B cell (primary cell): ENCODE measurements around the gene FRMD4B. TPM values are rescaled to one million over a fixed set of nuclear protein-coding genes. Genes with fewer than 3 reads are reported as not detected.

Experiments
- ATAC-seq: fragments of 200-7000 bp; cut with Tn5 transposase; one replicate; pipeline ENCODE4 v1.10.0; 2021; ENCODE audit warnings: low read depth, mild to moderate bottlenecking, moderate number of reproducible peaks, moderate library complexity
- CTCF ChIA-PET: fragments of 350-600 bp; sonication (Branson Sonifier 250); formaldehyde crosslinking; loops from one replicate; lab custom pipeline; 2021; ENCODE audit warnings: antibody characterized with exemption, inconsistent platforms; lab: Charles Lee
- POLR2A ChIA-PET: fragments of 350-600 bp; sonication (Branson Sonifier 250); formaldehyde crosslinking; loops from one replicate; lab custom pipeline; 2021; ENCODE audit warnings: antibody characterized with exemption; lab: Charles Lee
- DNase-seq: peaks from one replicate; pipeline ENCODE4 v3.0.0; 2013
- H2AFZ ChIP-seq: 2 replicates; pipeline ENCODE4 v1.6.1; 2012; ENCODE audit warnings: mild to moderate bottlenecking, low read depth, low read length; ENCODE audit not compliant: insufficient read depth, poor library complexity, severe bottlenecking
- H3K27ac ChIP-seq, 2 donors: 1 replicate in 1 of 2; 2 replicates in 1 of 2; pipeline ENCODE4 v1.5.1; 2012 to 2013; ENCODE audit warnings: low read length in 2 of 2, mild to moderate bottlenecking in 2 of 2, moderate library complexity in 1 of 2
- H3K27me3 ChIP-seq, 4 experiments: fragments of 200-600 bp in 1 of 4; sonication (generic) in 1 of 4; replicated peaks in 1 of 4; 1 replicate in 2 of 4; 2 replicates in 2 of 4; pipeline versions ENCODE4 v1.6.1 to v1.7.0; 2013 to 2016; ENCODE audit warnings: low read length in 3 of 4, mild to moderate bottlenecking in 2 of 4, mixed read lengths in 1 of 4, moderate library complexity in 1 of 4; ENCODE audit not compliant: insufficient read depth in 4 of 4, control insufficient read depth in 3 of 4; ENCODE audit errors: control extremely low read depth in 1 of 4
- H3K36me3 ChIP-seq, 2 experiments: replicated peaks in 1 of 2; 1 replicate in 1 of 2; 2 replicates in 1 of 2; pipeline versions ENCODE4 v1.6.1 to v1.7.1; 2013; ENCODE audit warnings: low read length in 1 of 2; ENCODE audit not compliant: insufficient read depth in 2 of 2, control insufficient read depth in 1 of 2; ENCODE audit errors: control extremely low read depth in 1 of 2, extremely low read depth in 1 of 2
- H3K4me1 ChIP-seq, 2 donors: fragments of 200-600 bp in 1 of 2; sonication (generic) in 1 of 2; 1 replicate in 1 of 2; 2 replicates in 1 of 2; pipeline versions ENCODE4 v1.5.1 to v1.6.1; 2013 to 2017; ENCODE audit warnings: low read length in 2 of 2; ENCODE audit not compliant: control insufficient read depth in 2 of 2, insufficient read depth in 2 of 2
- H3K4me2 ChIP-seq: replicated peaks from 2 replicates; pipeline ENCODE3; 2012; ENCODE audit warnings: mild to moderate bottlenecking, low read depth, low read length; ENCODE audit not compliant: poor library complexity, severe bottlenecking
- H3K4me3 ChIP-seq, 5 experiments: fragments of 200-600 bp in 1 of 5; sonication (generic) in 1 of 5; 1 replicate in 3 of 5; 2 replicates in 2 of 5; pipeline versions ENCODE4 v1.5.1 to v1.7.0; 2011 to 2016; ENCODE audit warnings: low read length in 4 of 5, mild to moderate bottlenecking in 4 of 5, low read depth in 2 of 5, control low read depth in 1 of 5, moderate library complexity in 1 of 5; ENCODE audit not compliant: insufficient read depth in 1 of 5; ENCODE audit errors: control extremely low read depth in 1 of 5, extremely low read depth in 1 of 5
- H3K79me2 ChIP-seq: fragments of 200-600 bp; sonication (generic); one replicate; pipeline ENCODE4 v1.6.0; 2016; ENCODE audit warnings: low read length; ENCODE audit not compliant: control insufficient read depth, insufficient read depth
- H3K9ac ChIP-seq: fragments of 200-600 bp; sonication (generic); 2 replicates; pipeline ENCODE4 v1.6.1; 2017; ENCODE audit warnings: mild to moderate bottlenecking, low read length, moderate library complexity
- H3K9me3 ChIP-seq, 3 donors: one replicate each; pipeline versions ENCODE4 v1.6.1 to v1.7.1; 2013; ENCODE audit warnings: low read length in 2 of 3; ENCODE audit not compliant: control insufficient read depth in 2 of 3, insufficient read depth in 1 of 3; ENCODE audit errors: control extremely low read depth in 1 of 3
- H4K20me1 ChIP-seq: 2 replicates; pipeline ENCODE4 v1.6.0; 2012; ENCODE audit warnings: mild to moderate bottlenecking, low read length; ENCODE audit not compliant: insufficient read depth, control insufficient read depth, poor library complexity, severe bottlenecking
- H3K27ac Mint-ChIP-seq: one replicate; pipeline ENCODE4 v1.8.0; 2021; ENCODE audit warnings: mixed read lengths
- H3K27me3 Mint-ChIP-seq: one replicate; pipeline ENCODE4 v1.8.0; 2021; ENCODE audit warnings: mixed read lengths
- H3K4me1 Mint-ChIP-seq: one replicate; pipeline ENCODE4 v1.8.0; 2021; ENCODE audit warnings: mixed read lengths
- H3K4me3 Mint-ChIP-seq: one replicate; pipeline ENCODE4 v1.8.0; 2021; ENCODE audit warnings: mixed read lengths
- H3K9me3 Mint-ChIP-seq: one replicate; pipeline ENCODE4 v1.8.0; 2022; ENCODE audit warnings: mixed read lengths; ENCODE audit not compliant: insufficient read depth
- EZH2 ChIP-seq: IDR thresholded peaks from 2 replicates; pipeline ENCODE4 v1.6.1; 2012; ENCODE audit warnings: borderline replicate concordance, low read depth, mild to moderate bottlenecking, moderate library complexity, low read length; ENCODE audit not compliant: insufficient read depth, poor library complexity, severe bottlenecking
- WGBS: methylation state at CpG from one replicate; pipeline ENCODE4 v1.1.5; 2013; ENCODE audit warnings: missing lambda C conversion rate; ENCODE audit not compliant: insufficient coverage; 5-methylcytosine and 5-hydroxymethylcytosine counted together
- intact Hi-C: fragments of 100-400 bp; cut with micrococcal nuclease; formaldehyde crosslinking; loops from one replicate; pipeline ENCODE4 v1.10.0; 2022
- polyA plus RNA-seq: library from polyadenylated mRNA; depleted of rRNA; stranded (reverse); fragments of >200 nt; gene quantifications from 2 replicates; pipeline ENCODE4 v1.2.3, GENCODE V29; 2012
- total RNA-seq, 2 donors: library from RNA; stranded (reverse); fragments of 120-200 nt in 1 of 2; gene quantifications; 1 replicate in 1 of 2; 2 replicates in 1 of 2; pipeline versions ENCODE4 v1.2.3 to v1.2.4, GENCODE V29; 2013 to 2022
- TF ChIP-seq, protein P1 (sequence below): fragments of 200-600 bp; IDR thresholded peaks from one replicate; pipeline ENCODE4 v1.8.0; 2022; ENCODE audit warnings: antibody characterized with exemption, mild to moderate bottlenecking

FRMD4B gene
- total and polyA plus RNA-seq, 2 donors (not counting 1 experiment from before 2014, with no cell fraction given), result 0.06 to 0.20 TPM

DNA sequence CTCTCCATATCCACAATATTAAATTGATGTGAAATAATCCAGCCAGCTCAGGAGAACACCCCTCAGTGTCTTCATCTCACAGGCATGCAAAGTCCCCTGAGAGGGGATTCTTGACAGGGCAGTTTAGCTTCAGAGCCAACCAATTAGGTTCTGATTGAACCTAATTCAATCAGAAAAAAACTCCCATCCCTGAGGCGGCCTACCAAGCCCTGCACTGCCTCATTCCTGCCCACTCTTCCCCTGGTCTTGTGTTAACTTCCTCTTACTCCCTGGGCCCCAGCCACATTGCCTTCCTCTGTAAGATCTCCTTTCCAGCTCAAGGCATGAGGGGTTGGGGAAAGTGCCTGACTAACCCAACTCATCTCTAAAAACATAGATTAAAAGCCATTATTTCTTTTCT, 46.1 kb downstream of the FRMD4B start:
- Histone ChIP-seq H3K4me2 (no peak overlapping the region), H3K36me3 (no peaks in the 10 kb centered on the region), H3K4me1 (no peaks in the 10 kb centered on the region), H3K9me3 (peaks cover 0 to 5% (median 0%) of the 10 kb centered on the region in 3 donors), H2AFZ (no peak overlapping the region), H3K4me3 (no peak overlapping the region), H3K27ac (no peak overlapping the region), H3K79me2 (no peaks in the 10 kb centered on the region), H4K20me1 (no peaks in the 10 kb centered on the region), H3K27me3 (no peaks in the 10 kb centered on the region), H3K9ac (no peak overlapping the region)
- WGBS, result no CpG with 5 or more reads among the region's 1 CpG
- DNase-seq, result no peak
- ChIA-PET CTCF (no interaction called here), POLR2A (no interaction called here)
- intact Hi-C loops, result no loop called here
- Mint-ChIP-seq H3K4me1 (no peaks in the 10 kb centered on the region), H3K9me3 (no peaks in the 10 kb centered on the region), H3K27me3 (peaks cover 10% of the 10 kb centered on the region), H3K27ac (no peak overlapping the region), H3K4me3 (no peak overlapping the region)
- no peak for ATAC-seq
- TF ChIP-seq, protein P1, sequence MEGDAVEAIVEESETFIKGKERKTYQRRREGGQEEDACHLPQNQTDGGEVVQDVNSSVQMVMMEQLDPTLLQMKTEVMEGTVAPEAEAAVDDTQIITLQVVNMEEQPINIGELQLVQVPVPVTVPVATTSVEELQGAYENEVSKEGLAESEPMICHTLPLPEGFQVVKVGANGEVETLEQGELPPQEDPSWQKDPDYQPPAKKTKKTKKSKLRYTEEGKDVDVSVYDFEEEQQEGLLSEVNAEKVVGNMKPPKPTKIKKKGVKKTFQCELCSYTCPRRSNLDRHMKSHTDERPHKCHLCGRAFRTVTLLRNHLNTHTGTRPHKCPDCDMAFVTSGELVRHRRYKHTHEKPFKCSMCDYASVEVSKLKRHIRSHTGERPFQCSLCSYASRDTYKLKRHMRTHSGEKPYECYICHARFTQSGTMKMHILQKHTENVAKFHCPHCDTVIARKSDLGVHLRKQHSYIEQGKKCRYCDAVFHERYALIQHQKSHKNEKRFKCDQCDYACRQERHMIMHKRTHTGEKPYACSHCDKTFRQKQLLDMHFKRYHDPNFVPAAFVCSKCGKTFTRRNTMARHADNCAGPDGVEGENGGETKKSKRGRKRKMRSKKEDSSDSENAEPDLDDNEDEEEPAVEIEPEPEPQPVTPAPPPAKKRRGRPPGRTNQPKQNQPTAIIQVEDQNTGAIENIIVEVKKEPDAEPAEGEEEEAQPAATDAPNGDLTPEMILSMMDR, result no peak
- no peak for TF ChIP-seq EZH2

GRCh38 chr3:69338911-69339310, 47.0 kb downstream of the FRMD4B start:
- Histone ChIP-seq H3K9me3 (peaks cover 0 to 4% (median 0%) of the 10 kb centered on the region in 3 donors), H3K79me2 (no peaks in the 10 kb centered on the region), H4K20me1 (no peaks in the 10 kb centered on the region), H3K36me3 (no peaks in the 10 kb centered on the region), H3K27ac (no peak overlapping the region), H3K4me3 (no peak overlapping the region), H3K4me2 (no peak overlapping the region), H3K9ac (no peak overlapping the region), H3K27me3 (no peaks in the 10 kb centered on the region), H2AFZ (no peak overlapping the region), H3K4me1 (no peaks in the 10 kb centered on the region)
- Mint-ChIP-seq H3K4me3 (no peak overlapping the region), H3K27me3 (peaks cover 14% of the 10 kb centered on the region), H3K9me3 (no peaks in the 10 kb centered on the region), H3K4me1 (no peaks in the 10 kb centered on the region), H3K27ac (no peak overlapping the region)
- intact Hi-C loops, result no loop called here
- ChIA-PET CTCF (no interaction called here), POLR2A (no interaction called here)
- TF ChIP-seq, protein P1, result no peak
- no peak for TF ChIP-seq EZH2
- ATAC-seq, result no peak
- 56% methylated on average over 2 of the region's 4 CpGs for WGBS
- DNase-seq, result no peak
